ENCODE data around the gene INPP1.
A peak's percentile ranks its signal among the peaks of the same experiment; 100 is the strongest.

INPP1 gene

GRCh38 chr2:190387422-190387821 is 44.0 kb downstream of the INPP1 start:
- peaks cover 4% of the 10 kb centered on the region for H3K27me3 ChIP-seq (ENCODE audit: low read depth, low read length)
- no peak overlapping the region for H3K27ac ChIP-seq (ENCODE audit: low read length)
- H2AFZ ChIP-seq (ENCODE audit: low read depth, low read length), result 0 out of 2 replicates have a peak overlapping the region, but pooled peaks have one; percentile 73
- H4K20me1 ChIP-seq (ENCODE audit: insufficient read depth, low read length), result no peaks in the 10 kb centered on the region
- H3K4me2 ChIP-seq (ENCODE audit: low read length), result no peak overlapping the region
- H3K4me1 ChIP-seq (ENCODE audit: low read length), result no peaks in the 10 kb centered on the region
- no peaks in the 10 kb centered on the region for H3K36me3 ChIP-seq (replicated peaks; ENCODE audit: low read depth, low read length)
- H3K9ac ChIP-seq (ENCODE audit: low read length), result no peak overlapping the region
- H3K79me2 ChIP-seq (ENCODE audit: low read length), result no peaks in the 10 kb centered on the region
- TF ChIP-seq CTCF (IDR thresholded peaks at IDR 0.05; ENCODE audit: low read depth, low read length), result no peak
- no peaks in the 10 kb centered on the region for H3K9me3 ChIP-seq (ENCODE audit: insufficient read depth, low read length)
- H3K4me3 ChIP-seq (ENCODE audit: low read length), result no peak overlapping the region

DNA sequence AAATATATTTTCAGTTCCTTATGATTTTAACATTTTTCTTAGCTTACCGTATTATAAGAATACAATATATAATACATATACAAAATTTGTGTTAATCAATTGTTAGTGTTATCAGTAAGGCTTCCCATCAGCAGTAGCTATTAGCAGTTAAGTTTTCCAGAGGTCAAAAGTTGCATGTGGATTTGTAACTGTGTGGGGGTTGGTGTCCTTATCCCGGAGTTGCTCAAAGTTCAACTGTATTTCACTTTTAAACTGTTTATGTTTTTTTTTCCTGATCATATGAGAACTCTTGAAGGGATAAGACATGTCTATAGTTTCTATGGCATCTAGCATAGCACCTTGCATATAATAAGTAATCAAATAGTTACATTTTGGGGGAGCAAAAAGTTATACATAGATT is 52.9 kb downstream of the INPP1 start:
- Histone ChIP-seq H3K4me2 (ENCODE audit: low read length) (no peak overlapping the region), H3K4me1 (ENCODE audit: low read length) (no peaks in the 10 kb centered on the region)
- TF ChIP-seq CTCF (IDR thresholded peaks at IDR 0.05; ENCODE audit: low read depth, low read length) (no peak), EZH2phosphoT487 (IDR thresholded peaks at IDR 0.05; ENCODE audit: low read depth) (no peak)

DNA sequence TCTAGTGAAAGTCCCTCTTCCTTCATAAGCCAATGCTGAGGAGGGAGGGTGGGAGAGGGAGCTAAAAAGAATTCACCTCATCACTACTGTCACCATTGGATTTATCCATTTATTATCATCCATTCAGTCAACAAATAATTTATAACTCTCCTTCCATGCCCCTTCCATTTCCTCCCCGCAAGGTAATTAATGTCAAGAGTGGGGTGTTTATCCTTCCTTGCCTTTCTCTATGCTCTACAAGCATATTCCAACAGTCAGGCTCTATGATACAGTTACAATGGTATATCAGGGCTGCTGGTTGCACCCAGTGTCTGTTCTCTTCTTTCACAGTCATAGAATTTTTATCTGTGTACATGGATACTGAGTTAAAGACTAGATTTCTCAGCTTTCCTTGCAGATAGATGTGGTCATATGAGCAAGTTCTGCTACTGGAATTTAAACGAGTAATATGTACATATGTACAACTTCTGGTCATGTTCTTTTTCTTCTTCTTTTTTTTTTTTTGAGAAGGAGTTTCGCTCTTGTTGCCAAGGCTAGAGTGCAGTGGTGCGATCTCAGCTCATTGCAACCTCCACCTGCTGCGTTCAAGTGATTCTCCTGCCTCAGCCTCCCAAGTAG is 59.7 kb downstream of the INPP1 start:
- TF ChIP-seq CTCF (IDR thresholded peaks at IDR 0.05; ENCODE audit: low read depth, low read length) (no peak), EZH2phosphoT487 (IDR thresholded peaks at IDR 0.05; ENCODE audit: low read depth) (no peak)
- Histone ChIP-seq H3K27ac (ENCODE audit: low read length) (no peak overlapping the region), H3K9me3 (ENCODE audit: insufficient read depth, low read length) (no peaks in the 10 kb centered on the region), H4K20me1 (ENCODE audit: insufficient read depth, low read length) (no peaks in the 10 kb centered on the region), H2AFZ (ENCODE audit: low read depth, low read length) (no peak overlapping the region), H3K4me1 (ENCODE audit: low read length) (0 out of 2 replicates have a peak, but pooled peaks cover 4% of the 10 kb centered on the region), H3K27me3 (ENCODE audit: low read depth, low read length) (no peaks in the 10 kb centered on the region), H3K36me3 (replicated peaks; ENCODE audit: low read depth, low read length) (no peaks in the 10 kb centered on the region), H3K4me3 (ENCODE audit: low read length) (no peak overlapping the region), H3K9ac (ENCODE audit: low read length) (no peak overlapping the region), H3K4me2 (ENCODE audit: low read length) (no peak overlapping the region), H3K79me2 (ENCODE audit: low read length) (no peaks in the 10 kb centered on the region)

More for the DNA sequence above, 52.9 kb downstream of the INPP1 start:
- H3K36me3 ChIP-seq (replicated peaks; ENCODE audit: low read depth, low read length), result no peaks in the 10 kb centered on the region
- no peaks in the 10 kb centered on the region for H3K79me2 ChIP-seq (ENCODE audit: low read length)
- no peak overlapping the region for H2AFZ ChIP-seq (ENCODE audit: low read depth, low read length)
- no peak overlapping the region for H3K4me3 ChIP-seq (ENCODE audit: low read length)
- peaks cover 8% of the 10 kb centered on the region for H3K27me3 ChIP-seq (ENCODE audit: low read depth, low read length)
- no peak overlapping the region for H3K9ac ChIP-seq (ENCODE audit: low read length)
- no peaks in the 10 kb centered on the region for H3K9me3 ChIP-seq (ENCODE audit: insufficient read depth, low read length)
- no peak overlapping the region for H3K27ac ChIP-seq (ENCODE audit: low read length)
- no peaks in the 10 kb centered on the region for H4K20me1 ChIP-seq (ENCODE audit: insufficient read depth, low read length)

- H3K4me3 ChIP-seq (ENCODE audit: low read length), result no peak overlapping the region
- no peaks in the 10 kb centered on the region for H3K36me3 ChIP-seq (replicated peaks; ENCODE audit: low read depth, low read length)
- no peak overlapping the region for H2AFZ ChIP-seq (ENCODE audit: low read depth, low read length)
- no peak overlapping the region for H3K9ac ChIP-seq (ENCODE audit: low read length)
- no peaks in the 10 kb centered on the region for H3K27me3 ChIP-seq (ENCODE audit: low read depth, low read length)
- TF ChIP-seq CTCF (IDR thresholded peaks at IDR 0.05; ENCODE audit: low read depth, low read length) (no peak), EZH2phosphoT487 (IDR thresholded peaks at IDR 0.05; ENCODE audit: low read depth) (no peak)
- H3K4me1 ChIP-seq (ENCODE audit: low read length), result peaks cover 7% of the 10 kb centered on the region
- H3K27ac ChIP-seq (ENCODE audit: low read length), result no peak overlapping the region
- no peaks in the 10 kb centered on the region for H4K20me1 ChIP-seq (ENCODE audit: insufficient read depth, low read length)
- no peak overlapping the region for H3K4me2 ChIP-seq (ENCODE audit: low read length)
- no peaks in the 10 kb centered on the region for H3K79me2 ChIP-seq (ENCODE audit: low read length)
- H3K9me3 ChIP-seq (ENCODE audit: insufficient read depth, low read length), result no peaks in the 10 kb centered on the region
These were observed 61.1 kb downstream of the INPP1 start for GRCh38 chr2:190404487-190404886.

Data from OCI-LY3 (cell line).